HepG2 (cell line): Measurements from ENCODE around the gene EEIG1. TPM values are rescaled to one million over a fixed set of nuclear protein-coding genes. Genes with fewer than 3 reads are reported as not detected.

ENCODE experiments used
- CBX1 ChIP-seq: IDR thresholded peaks from one replicate; pipeline ENCODE4 v1.6.1; 2016; ENCODE audit warnings: antibody characterized with exemption, low read depth
- EHMT2 ChIP-seq: fragments of 200-600 bp; sonication (generic); IDR thresholded peaks from 2 replicates; pipeline ENCODE4 v1.7.0; 2017; ENCODE audit warnings: antibody characterized with exemption, low read depth, low read length, borderline replicate concordance
- ETS1 ChIP-seq: sonication (generic); formaldehyde crosslinking; IDR thresholded peaks from 2 replicates; pipeline ENCODE4 v1.4.0; 2020; ENCODE audit warnings: missing genetic modification reagents
- EZH2 ChIP-seq: conservative IDR thresholded peaks from 2 replicates; pipeline ENCODE4 v1.6.1; 2012; ENCODE audit warnings: mild to moderate bottlenecking, low read depth, low read length, moderate library complexity
- GLI4 ChIP-seq: sonication (generic); formaldehyde crosslinking; IDR thresholded peaks from 2 replicates; pipeline ENCODE4 v1.5.1; 2020; ENCODE audit warnings: missing genetic modification reagents, mild to moderate bottlenecking, moderate library complexity, borderline replicate concordance
- HNF1B ChIP-seq: sonication (generic); formaldehyde crosslinking; IDR thresholded peaks from 2 replicates; pipeline ENCODE4 v1.5.1; 2020; ENCODE audit warnings: mild to moderate bottlenecking, moderate library complexity, missing genetic modification reagents
- KDM5B ChIP-seq: sonication (generic); formaldehyde crosslinking; IDR thresholded peaks from 2 replicates; pipeline ENCODE4 v1.4.0; 2020; ENCODE audit warnings: missing genetic modification reagents, mild to moderate bottlenecking, borderline replicate concordance
- KLF11 ChIP-seq: IDR thresholded peaks from 2 replicates; pipeline ENCODE4 v1.6.1; 2016; ENCODE audit warnings: missing compliant biosample characterization
- MIER2 ChIP-seq: IDR thresholded peaks from 2 replicates; pipeline ENCODE4 v1.6.1; 2016; ENCODE audit warnings: missing biosample characterization, missing genetic modification reagents
- POLR2G ChIP-seq: fragments of 200-400 bp; formaldehyde crosslinking; IDR thresholded peaks from 2 replicates; pipeline ENCODE4 v1.6.1; 2018; ENCODE audit warnings: mild to moderate bottlenecking, low read depth, low read length, moderate library complexity
- SALL1 ChIP-seq: sonication (generic); formaldehyde crosslinking; IDR thresholded peaks from 2 replicates; pipeline ENCODE4 v1.8.0; 2022; ENCODE audit warnings: mild to moderate bottlenecking, missing genetic modification reagents
- SIN3B ChIP-seq: fragments of 150-350 bp; IDR thresholded peaks from 2 replicates; pipeline ENCODE4 v1.6.1; 2014; ENCODE audit warnings: low read length
- SMAD9 ChIP-seq: sonication (generic); formaldehyde crosslinking; IDR thresholded peaks from 2 replicates; pipeline ENCODE4 v1.5.1; 2020; ENCODE audit warnings: mild to moderate bottlenecking, missing genetic modification reagents
- SRSF4 ChIP-seq: fragments of 200-400 bp; formaldehyde crosslinking; IDR thresholded peaks from one replicate; pipeline ENCODE4 v1.6.1; 2018; ENCODE audit warnings: mild to moderate bottlenecking, low read depth, low read length, moderate library complexity; ENCODE audit not compliant: poor library complexity, severe bottlenecking
- TEAD2 ChIP-seq: sonication (generic); formaldehyde crosslinking; IDR thresholded peaks from 2 replicates; pipeline ENCODE4 v1.9.0; 2021; ENCODE audit warnings: missing genetic modification reagents
- TERF1 ChIP-seq: sonication (generic); formaldehyde crosslinking; IDR thresholded peaks from 2 replicates; pipeline ENCODE4 v1.8.0; 2022; ENCODE audit warnings: mild to moderate bottlenecking, missing genetic modification reagents, moderate library complexity
- WIZ ChIP-seq: sonication (generic); formaldehyde crosslinking; IDR thresholded peaks from 2 replicates; pipeline ENCODE4 v1.5.1; 2020; ENCODE audit warnings: mild to moderate bottlenecking, missing genetic modification reagents
- ZNF136 ChIP-seq: sonication (generic); formaldehyde crosslinking; IDR thresholded peaks from 2 replicates; pipeline ENCODE4 v1.8.1; 2022; ENCODE audit warnings: low read depth, mild to moderate bottlenecking, moderate library complexity, missing genetic modification reagents
- ZNF292 ChIP-seq: sonication (generic); formaldehyde crosslinking; IDR thresholded peaks from 2 replicates; pipeline ENCODE4 v1.8.1; 2022; ENCODE audit warnings: mild to moderate bottlenecking, low read depth, missing genetic modification reagents, borderline replicate concordance
- ZNF350 ChIP-seq: sonication (generic); formaldehyde crosslinking; IDR thresholded peaks from 2 replicates; pipeline ENCODE4 v1.4.0; 2020; ENCODE audit warnings: mild to moderate bottlenecking, low read depth, missing genetic modification reagents, borderline replicate concordance
- ZNF512 ChIP-seq: sonication (generic); formaldehyde crosslinking; IDR thresholded peaks from 2 replicates; pipeline ENCODE4 v1.4.0; 2020; ENCODE audit warnings: mild to moderate bottlenecking, missing genetic modification reagents
- ZNF546 ChIP-seq: sonication (generic); formaldehyde crosslinking; conservative IDR thresholded peaks from 2 replicates; pipeline ENCODE4 v1.8.1; 2023; ENCODE audit warnings: mild to moderate bottlenecking, missing genetic modification reagents
- ZNF572 ChIP-seq: sonication (generic); formaldehyde crosslinking; IDR thresholded peaks from 2 replicates; pipeline ENCODE4 v1.5.1; 2020; ENCODE audit warnings: mild to moderate bottlenecking, missing genetic modification reagents
- ZNF776 ChIP-seq: sonication (generic); formaldehyde crosslinking; IDR thresholded peaks from 2 replicates; pipeline ENCODE4 v1.4.0; 2020; ENCODE audit warnings: mild to moderate bottlenecking, missing genetic modification reagents
- ZSCAN22 ChIP-seq: sonication (generic); formaldehyde crosslinking; IDR thresholded peaks from 2 replicates; pipeline ENCODE4 v1.4.0; 2020; ENCODE audit warnings: mild to moderate bottlenecking, missing genetic modification reagents
- polyA plus RNA-seq, 8 experiments: library from polyadenylated mRNA; depleted of rRNA in 3 of 8; stranded (reverse) in 7 of 8; unstranded in 1 of 8; fragments of >200 nt; fragmentation: Illumina TruSeq in 4 of 8; extraction: Trizol in 4 of 8; gene quantifications; 2 replicates each; pipeline versions ENCODE4 v1.2.1 to v1.2.3, GENCODE V29; 2011 to 2016; ENCODE audit warnings: low read depth in 4 of 8, missing spikeins in 1 of 8, mixed read lengths in 1 of 8; ENCODE audit not compliant: insufficient read depth in 1 of 8
- total RNA-seq, 5 experiments: library from RNA; depleted of rRNA; stranded (reverse); fragments of >200 nt; fragmentation: Illumina TruSeq; extraction: Trizol; gene quantifications; 2 replicates each; pipeline ENCODE4 v1.2.3, GENCODE V29; 2016; ENCODE audit warnings: low read depth in 1 of 5

Gene EEIG1
- total and polyA plus RNA-seq, 2 of the 13 experiments (the other 11 are each of a cell fraction or from before 2014, with no cell fraction given): 16.6 to 25.2 TPM

- TF ChIP-seq SRSF4: no peak
- TF ChIP-seq TERF1 (CRISPR knock-in tag): no peak
- TF ChIP-seq GLI4: no peak
- TF ChIP-seq POLR2G: no peak
- no peak for TF ChIP-seq EZH2
- no peak for TF ChIP-seq KLF11 (CRISPR knock-in tag)
- no peak for TF ChIP-seq TEAD2 (CRISPR knock-in tag)
- TF ChIP-seq KDM5B (CRISPR knock-in tag): no peak
- no peak for TF ChIP-seq SIN3B
- no peak for TF ChIP-seq ZNF350
- peak; percentile 60; the same call in 1 of the 2 replicates for TF ChIP-seq ZNF292
- TF ChIP-seq CBX1: no peak
- no peak for TF ChIP-seq ETS1 (CRISPR knock-in tag)
- 0 out of 2 replicates have a peak, but pooled peaks have one; percentile 29 for TF ChIP-seq ZNF136 (CRISPR knock-in tag)
- no peak for TF ChIP-seq ZNF512
- no peak for TF ChIP-seq WIZ (CRISPR knock-in tag)
- TF ChIP-seq EHMT2: no peak
- TF ChIP-seq ZNF572 (CRISPR knock-in tag): peak; percentile 48; the same call in 1 of the 2 replicates
- TF ChIP-seq MIER2 (CRISPR knock-in tag): no peak
- peak; percentile 70 for TF ChIP-seq SALL1
- TF ChIP-seq ZSCAN22: no peak
- TF ChIP-seq SMAD9 (CRISPR knock-in tag): no peak
- no peak for TF ChIP-seq HNF1B (CRISPR knock-in tag)
- no peak for TF ChIP-seq ZNF546 (CRISPR knock-in tag)
- TF ChIP-seq ZNF776 (CRISPR knock-in tag): no peak
Measured at GRCh38 chr9:127987103-127987614, 6.4 kb upstream of the EEIG1 start (continued).
